Measurements from ENCODE around the gene DDA1. TPM values are rescaled to one million over a fixed set of nuclear protein-coding genes. Genes with fewer than 3 reads are reported as not detected.

Gene DDA1
- total RNA-seq, 2 donors from 2014 or later = 8.9 to 13.5 TPM

- H3K27me3 ChIP-seq (replicated peaks; ENCODE audit: insufficient read depth) = no peaks in the 10 kb centered on the region
- no peaks in the 10 kb centered on the region for H3K9me3 ChIP-seq
- ATAC-seq (ENCODE audit: insufficient number of reproducible peaks, low FRiP score, low read depth) = no peak
- no peak for DNase-seq (ENCODE audit: low spot score)
- TF ChIP-seq, protein P1, sequence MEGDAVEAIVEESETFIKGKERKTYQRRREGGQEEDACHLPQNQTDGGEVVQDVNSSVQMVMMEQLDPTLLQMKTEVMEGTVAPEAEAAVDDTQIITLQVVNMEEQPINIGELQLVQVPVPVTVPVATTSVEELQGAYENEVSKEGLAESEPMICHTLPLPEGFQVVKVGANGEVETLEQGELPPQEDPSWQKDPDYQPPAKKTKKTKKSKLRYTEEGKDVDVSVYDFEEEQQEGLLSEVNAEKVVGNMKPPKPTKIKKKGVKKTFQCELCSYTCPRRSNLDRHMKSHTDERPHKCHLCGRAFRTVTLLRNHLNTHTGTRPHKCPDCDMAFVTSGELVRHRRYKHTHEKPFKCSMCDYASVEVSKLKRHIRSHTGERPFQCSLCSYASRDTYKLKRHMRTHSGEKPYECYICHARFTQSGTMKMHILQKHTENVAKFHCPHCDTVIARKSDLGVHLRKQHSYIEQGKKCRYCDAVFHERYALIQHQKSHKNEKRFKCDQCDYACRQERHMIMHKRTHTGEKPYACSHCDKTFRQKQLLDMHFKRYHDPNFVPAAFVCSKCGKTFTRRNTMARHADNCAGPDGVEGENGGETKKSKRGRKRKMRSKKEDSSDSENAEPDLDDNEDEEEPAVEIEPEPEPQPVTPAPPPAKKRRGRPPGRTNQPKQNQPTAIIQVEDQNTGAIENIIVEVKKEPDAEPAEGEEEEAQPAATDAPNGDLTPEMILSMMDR (IDR thresholded peaks at IDR 0.05) = no peak
- H3K4me3 ChIP-seq = no peak overlapping the region
- H3K4me1 ChIP-seq (ENCODE audit: control insufficient read depth in 1 of 2, low read depth in 2 of 2) = peaks cover 19 to 38% of the 10 kb centered on the region in 2 donors
- H3K27ac ChIP-seq = no peak overlapping the region
- H3K36me3 ChIP-seq = peaks cover 4% of the 10 kb centered on the region
These were observed 21.1 kb downstream of the DDA1 start for GRCh38 chr19:17330262-17331044.

GRCh38 chr19:17331045-17331558 is 21.7 kb downstream of the DDA1 start:
- H3K36me3 ChIP-seq = peaks cover 4% of the 10 kb centered on the region
- peaks cover 19 to 38% of the 10 kb centered on the region in 2 donors for H3K4me1 ChIP-seq (ENCODE audit: control insufficient read depth in 1 of 2, low read depth in 2 of 2)
- H3K9me3 ChIP-seq = no peaks in the 10 kb centered on the region
- H3K4me3 ChIP-seq = no peak overlapping the region
- DNase-seq (ENCODE audit: low spot score) (no peak), ATAC-seq (ENCODE audit: insufficient number of reproducible peaks, low FRiP score, low read depth) (no peak)
- no peak overlapping the region for H3K27ac ChIP-seq
- TF ChIP-seq, protein P1 (IDR thresholded peaks at IDR 0.05) = no peak
- H3K27me3 ChIP-seq (replicated peaks; ENCODE audit: insufficient read depth) = no peaks in the 10 kb centered on the region

- no peak for ATAC-seq (ENCODE audit: insufficient number of reproducible peaks, low FRiP score, low read depth)
- DNase-seq (ENCODE audit: low spot score) = no peak
- TF ChIP-seq, protein P1 (IDR thresholded peaks at IDR 0.05) = no peak
- Histone ChIP-seq H3K9me3 (no peaks in the 10 kb centered on the region), H3K4me1 (ENCODE audit: control insufficient read depth in 1 of 2, low read depth in 2 of 2) (peaks cover 13 to 28% of the 10 kb centered on the region in 2 donors), H3K27me3 (replicated peaks; ENCODE audit: insufficient read depth) (no peaks in the 10 kb centered on the region), H3K4me3 (no peak overlapping the region), H3K27ac (no peak overlapping the region), H3K36me3 (peaks cover 4% of the 10 kb centered on the region)
These were observed 23.0 kb downstream of the DDA1 start for GRCh38 chr19:17332360-17332676.

- ATAC-seq (ENCODE audit: insufficient number of reproducible peaks, low FRiP score, low read depth) (no peak), DNase-seq (ENCODE audit: low spot score) (no peak)
- peaks cover 4% of the 10 kb centered on the region for H3K36me3 ChIP-seq
- H3K4me1 ChIP-seq (ENCODE audit: control insufficient read depth in 1 of 2, low read depth in 2 of 2) = peaks cover 16 to 31% of the 10 kb centered on the region in 2 donors
- TF ChIP-seq, protein P1 (IDR thresholded peaks at IDR 0.05) = no peak
- H3K4me3 ChIP-seq = no peak overlapping the region
- no peaks in the 10 kb centered on the region for H3K27me3 ChIP-seq (replicated peaks; ENCODE audit: insufficient read depth)
- no peak overlapping the region for H3K27ac ChIP-seq
- H3K9me3 ChIP-seq = no peaks in the 10 kb centered on the region
These were observed 23.6 kb downstream of the DDA1 start for GRCh38 chr19:17332677-17333581.
